ENCODE results near the gene RGS3.

Gene RGS3

GRCh38 chr9:113580954-113581311, 117.4 kb downstream of the RGS3 start:
- H3K9me3 ChIP-seq (ENCODE audit: control insufficient read depth, insufficient read depth, low read length) = no peaks in the 10 kb centered on the region
- peaks cover 19% of the 10 kb centered on the region for H3K4me1 ChIP-seq (ENCODE audit: insufficient read depth, low read length)
- H3K36me3 ChIP-seq (ENCODE audit: insufficient read depth, low read length) = no peaks in the 10 kb centered on the region
- H3K9ac ChIP-seq (ENCODE audit: low read depth, low read length) = no peak overlapping the region

DNA sequence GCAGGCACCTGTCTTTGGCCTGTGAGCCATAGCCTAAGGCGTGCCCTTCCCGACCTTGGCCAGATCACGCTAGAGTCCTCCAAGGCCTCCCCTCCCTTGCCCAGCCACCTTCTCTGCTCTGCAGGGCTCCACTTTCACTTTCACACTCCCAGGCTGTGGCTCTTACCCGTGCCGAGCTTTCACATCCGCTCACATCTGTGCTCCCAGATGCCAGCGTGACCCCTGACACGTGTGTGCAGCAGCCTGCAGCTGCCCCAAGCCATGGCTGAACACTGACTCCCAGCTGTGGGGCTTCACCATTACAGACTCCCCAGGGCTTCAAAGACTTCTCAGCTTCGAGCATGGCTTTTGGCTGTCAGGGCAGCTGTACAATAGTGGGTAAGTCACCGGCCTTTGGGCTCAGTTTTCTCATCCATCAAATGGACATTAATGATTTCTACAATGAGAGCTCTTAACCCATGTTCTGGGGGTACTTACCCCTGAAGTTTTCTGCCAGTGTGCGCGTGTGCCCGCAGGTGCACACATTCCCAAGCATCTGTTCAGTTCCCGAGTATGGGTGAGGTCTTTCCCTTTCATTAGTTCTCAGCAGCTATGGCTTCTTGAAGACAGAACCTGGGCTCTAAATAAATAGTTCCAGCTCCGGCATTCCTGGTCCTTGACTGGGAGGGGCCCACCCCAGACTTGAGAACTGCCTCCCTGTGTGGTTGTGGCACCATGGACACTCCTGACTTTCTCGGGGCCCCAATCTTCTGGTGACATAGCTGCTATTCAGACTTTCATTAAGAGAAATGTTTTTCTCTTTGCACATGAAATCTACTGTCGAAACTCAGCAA, 118.6 kb downstream of the RGS3 start:
- H3K9ac ChIP-seq (ENCODE audit: low read depth, low read length) = no peak overlapping the region
- no peaks in the 10 kb centered on the region for H3K9me3 ChIP-seq (ENCODE audit: control insufficient read depth, insufficient read depth, low read length)
- peaks cover 19% of the 10 kb centered on the region for H3K4me1 ChIP-seq (ENCODE audit: insufficient read depth, low read length)
- H3K36me3 ChIP-seq (ENCODE audit: insufficient read depth, low read length) = no peaks in the 10 kb centered on the region

DNA sequence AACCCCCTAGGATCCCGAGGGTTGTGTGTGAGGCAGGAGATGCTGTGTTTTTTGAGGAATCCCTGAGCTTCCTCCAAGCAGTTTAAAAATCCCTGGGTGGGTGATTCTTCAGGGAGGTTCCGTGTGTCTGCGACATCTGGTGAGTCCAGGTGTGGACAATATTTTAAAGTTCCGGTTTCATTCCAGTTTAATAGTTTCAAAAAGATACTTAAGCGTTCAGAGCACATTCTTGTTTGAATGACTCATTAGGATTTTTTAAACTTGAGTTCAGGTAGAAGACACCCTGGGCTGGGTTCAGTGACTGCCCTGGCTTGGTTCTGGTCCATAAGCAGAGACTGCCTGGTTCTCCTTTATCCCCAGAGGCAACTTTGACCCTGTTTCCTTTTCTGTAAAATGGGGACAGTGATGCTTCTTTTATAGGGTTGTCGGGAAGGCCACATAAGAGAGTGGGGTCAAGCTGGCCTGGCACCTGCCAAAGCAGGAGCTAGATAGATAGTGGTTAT, 119.2 kb downstream of the RGS3 start:
- no peaks in the 10 kb centered on the region for H3K36me3 ChIP-seq (ENCODE audit: insufficient read depth, low read length)
- H3K9ac ChIP-seq (ENCODE audit: low read depth, low read length) = no peak overlapping the region
- H3K9me3 ChIP-seq (ENCODE audit: control insufficient read depth, insufficient read depth, low read length) = no peaks in the 10 kb centered on the region
- H3K4me1 ChIP-seq (ENCODE audit: insufficient read depth, low read length) = peaks cover 22% of the 10 kb centered on the region

- Histone ChIP-seq H3K9me3 (ENCODE audit: control insufficient read depth, insufficient read depth, low read length) (no peaks in the 10 kb centered on the region), H3K9ac (ENCODE audit: low read depth, low read length) (no peak overlapping the region), H3K36me3 (ENCODE audit: insufficient read depth, low read length) (no peaks in the 10 kb centered on the region), H3K4me1 (ENCODE audit: insufficient read depth, low read length) (peaks cover 14% of the 10 kb centered on the region)
Measured at GRCh38 chr9:113583511-113584427, 120.2 kb downstream of the RGS3 start.

GRCh38 chr9:113584428-113585084, 121.0 kb downstream of the RGS3 start:
- H3K36me3 ChIP-seq (ENCODE audit: insufficient read depth, low read length) = no peaks in the 10 kb centered on the region
- peaks cover 6% of the 10 kb centered on the region; the same call in 1 of the 2 replicates for H3K4me1 ChIP-seq (ENCODE audit: insufficient read depth, low read length)
- no peaks in the 10 kb centered on the region for H3K9me3 ChIP-seq (ENCODE audit: control insufficient read depth, insufficient read depth, low read length)
- no peak overlapping the region for H3K9ac ChIP-seq (ENCODE audit: low read depth, low read length)

DNA sequence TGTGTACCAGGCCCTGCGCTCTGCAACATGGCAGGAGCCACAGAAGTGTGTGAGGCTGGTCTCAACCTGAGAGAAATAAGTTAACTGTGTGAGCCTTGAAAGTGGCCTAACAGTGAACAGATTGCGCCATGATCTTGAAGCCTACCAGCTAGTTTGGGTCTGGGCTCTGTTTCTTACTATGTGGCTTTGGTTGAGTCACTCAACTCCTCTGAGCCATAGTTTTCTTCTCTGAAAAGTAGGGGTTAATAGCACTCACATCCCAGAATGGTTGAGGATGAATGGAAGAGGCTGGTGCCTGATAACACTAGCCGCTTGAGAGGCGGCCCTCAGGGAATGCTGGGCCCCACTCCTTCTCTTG, 121.5 kb downstream of the RGS3 start:
- Histone ChIP-seq H3K4me1 (ENCODE audit: insufficient read depth, low read length) (peaks cover 3% of the 10 kb centered on the region; the same call in 1 of the 2 replicates), H3K36me3 (ENCODE audit: insufficient read depth, low read length) (no peaks in the 10 kb centered on the region), H3K9me3 (ENCODE audit: control insufficient read depth, insufficient read depth, low read length) (no peaks in the 10 kb centered on the region), H3K9ac (ENCODE audit: low read depth, low read length) (no peak overlapping the region)

DNA sequence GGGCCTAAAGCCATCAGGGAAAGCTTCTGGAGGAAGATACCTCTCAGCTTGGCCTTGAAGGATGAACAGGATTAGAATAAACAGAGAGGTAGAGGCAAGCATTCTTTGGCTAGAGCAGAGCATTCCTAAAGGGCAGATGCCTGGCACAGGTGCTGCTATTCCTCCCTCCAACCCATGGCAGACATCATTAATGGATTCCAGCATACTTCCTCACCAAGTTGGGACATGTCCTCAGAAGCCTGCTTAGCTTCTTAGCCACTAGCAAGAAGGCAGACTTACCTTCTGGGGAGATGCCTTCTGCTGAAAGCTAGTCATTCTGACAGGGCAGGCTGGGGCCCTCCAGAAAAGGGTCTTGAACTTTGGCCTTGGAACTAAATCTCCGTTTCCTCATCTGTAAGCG, 122.0 kb downstream of the RGS3 start:
- Histone ChIP-seq H3K9me3 (ENCODE audit: control insufficient read depth, insufficient read depth, low read length) (no peaks in the 10 kb centered on the region), H3K9ac (ENCODE audit: low read depth, low read length) (no peak overlapping the region)

DNA sequence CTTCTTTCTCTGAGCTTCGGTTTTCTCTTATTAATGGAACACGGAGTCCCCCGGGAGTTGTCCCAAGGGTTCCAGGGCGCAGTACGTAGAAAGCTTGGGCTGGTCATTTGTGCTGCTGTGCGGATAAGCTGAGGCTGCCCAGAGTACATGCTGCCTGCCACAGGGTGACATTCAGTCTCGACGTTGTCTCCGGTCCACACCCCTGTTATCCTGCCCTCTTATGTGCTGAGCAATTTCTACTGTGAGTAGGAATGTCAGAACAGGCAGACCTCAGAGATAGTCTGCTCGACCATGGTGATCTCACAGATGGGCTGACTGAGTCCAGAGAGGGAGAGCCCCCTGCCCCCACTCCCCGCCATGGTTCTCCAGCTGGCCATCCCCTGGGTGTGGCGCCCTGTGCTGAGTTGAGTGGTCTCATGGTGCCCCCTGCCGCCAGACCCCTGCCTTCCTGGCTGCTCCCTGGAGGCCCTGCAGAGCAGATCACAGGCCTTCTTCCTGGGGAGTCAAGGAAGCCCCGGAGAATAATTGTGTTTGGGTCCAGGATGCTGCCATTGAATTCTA, 124.0 kb downstream of the RGS3 start:
- no peaks in the 10 kb centered on the region for H3K36me3 ChIP-seq (ENCODE audit: insufficient read depth, low read length)
- H3K9me3 ChIP-seq (ENCODE audit: control insufficient read depth, insufficient read depth, low read length) = no peaks in the 10 kb centered on the region
- no peak overlapping the region for H3K9ac ChIP-seq (ENCODE audit: low read depth, low read length)
- peaks cover 6% of the 10 kb centered on the region; the same call in 1 of the 2 replicates for H3K4me1 ChIP-seq (ENCODE audit: insufficient read depth, low read length)

More for the DNA sequence above, 122.0 kb downstream of the RGS3 start:
- Histone ChIP-seq H3K36me3 (ENCODE audit: insufficient read depth, low read length) (no peaks in the 10 kb centered on the region), H3K4me1 (ENCODE audit: insufficient read depth, low read length) (peaks cover 3% of the 10 kb centered on the region; the same call in 1 of the 2 replicates)

- Histone ChIP-seq H3K9ac (ENCODE audit: low read depth, low read length) (no peak overlapping the region), H3K36me3 (ENCODE audit: insufficient read depth, low read length) (no peaks in the 10 kb centered on the region), H3K9me3 (ENCODE audit: control insufficient read depth, insufficient read depth, low read length) (no peaks in the 10 kb centered on the region), H3K4me1 (ENCODE audit: insufficient read depth, low read length) (peaks cover 6% of the 10 kb centered on the region; the same call in 1 of the 2 replicates)
Measured at GRCh38 chr9:113588242-113588810, 124.8 kb downstream of the RGS3 start.

DNA sequence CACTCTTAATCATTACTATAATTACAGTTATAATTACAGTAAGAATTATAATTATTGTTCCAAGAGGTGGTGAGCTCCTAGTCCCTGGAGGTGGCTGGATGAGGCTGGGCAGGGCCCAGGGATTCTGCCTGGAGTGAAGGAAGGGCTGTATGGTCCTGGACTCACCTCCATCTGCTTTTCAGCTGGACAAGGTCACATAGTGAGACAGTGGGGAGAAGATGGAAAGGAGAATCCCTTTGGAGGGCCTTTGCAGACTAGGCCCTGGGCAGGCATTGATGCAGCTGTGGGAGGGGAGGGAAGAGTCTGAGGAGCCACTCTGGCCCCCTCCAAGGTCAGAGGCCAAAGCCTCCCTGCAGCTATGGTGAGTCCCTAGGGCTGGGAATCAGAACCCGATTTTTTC, 125.4 kb downstream of the RGS3 start:
- Histone ChIP-seq H3K36me3 (ENCODE audit: insufficient read depth, low read length) (no peaks in the 10 kb centered on the region), H3K4me1 (ENCODE audit: insufficient read depth, low read length) (peaks cover 6% of the 10 kb centered on the region; the same call in 1 of the 2 replicates), H3K9ac (ENCODE audit: low read depth, low read length) (no peak overlapping the region), H3K9me3 (ENCODE audit: control insufficient read depth, insufficient read depth, low read length) (no peaks in the 10 kb centered on the region)

GRCh38 chr9:113589407-113589806, 125.9 kb downstream of the RGS3 start:
- H3K9ac ChIP-seq (ENCODE audit: low read depth, low read length) = no peak overlapping the region

DNA sequence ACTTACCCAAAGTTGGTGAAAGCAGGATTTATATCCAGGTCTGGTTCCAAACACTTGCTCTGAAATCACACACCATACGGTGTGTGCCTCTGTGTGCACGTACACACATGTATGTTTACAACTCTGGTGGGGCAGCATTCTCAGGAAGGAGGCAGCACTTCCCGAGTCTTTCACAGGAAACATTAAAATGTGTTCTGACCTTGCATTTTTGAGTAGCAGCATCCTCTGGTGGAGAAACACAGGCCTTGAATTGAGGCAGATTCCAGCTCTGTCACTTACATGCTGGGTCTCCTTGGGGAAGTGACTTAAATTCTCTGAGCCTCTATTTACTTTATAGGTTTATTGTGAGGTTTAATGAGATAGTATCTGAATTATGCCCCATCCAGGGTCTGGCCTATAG, 126.4 kb downstream of the RGS3 start:
- Histone ChIP-seq H3K9me3 (ENCODE audit: control insufficient read depth, insufficient read depth, low read length) (no peaks in the 10 kb centered on the region), H3K9ac (ENCODE audit: low read depth, low read length) (no peak overlapping the region), H3K36me3 (ENCODE audit: insufficient read depth, low read length) (no peaks in the 10 kb centered on the region), H3K4me1 (ENCODE audit: insufficient read depth, low read length) (peaks cover 6% of the 10 kb centered on the region; the same call in 1 of the 2 replicates)

More at GRCh38 chr9:113589407-113589806, 125.9 kb downstream of the RGS3 start:
- Histone ChIP-seq H3K4me1 (ENCODE audit: insufficient read depth, low read length) (peaks cover 6% of the 10 kb centered on the region; the same call in 1 of the 2 replicates), H3K36me3 (ENCODE audit: insufficient read depth, low read length) (no peaks in the 10 kb centered on the region), H3K9me3 (ENCODE audit: control insufficient read depth, insufficient read depth, low read length) (no peaks in the 10 kb centered on the region)

DNA sequence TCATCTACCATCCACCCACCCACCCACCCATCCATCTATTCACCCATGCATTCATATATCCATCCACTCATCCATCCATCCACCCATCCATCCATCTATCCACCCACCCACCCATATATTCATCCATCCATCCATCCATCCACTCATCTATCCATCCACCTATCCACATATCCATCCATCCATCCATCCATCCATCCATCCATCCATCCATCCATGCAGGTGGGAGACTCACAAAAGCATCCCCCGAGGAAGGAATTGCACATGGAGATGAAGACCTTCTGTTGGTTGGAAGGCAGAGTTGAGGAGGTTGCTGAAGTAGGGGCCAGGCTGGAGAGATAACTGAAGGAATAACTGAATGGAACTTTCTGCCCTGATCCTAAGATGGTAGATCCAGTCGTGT, 126.9 kb downstream of the RGS3 start:
- H3K9me3 ChIP-seq (ENCODE audit: control insufficient read depth, insufficient read depth, low read length) = no peaks in the 10 kb centered on the region
- peaks cover 6% of the 10 kb centered on the region; the same call in 1 of the 2 replicates for H3K4me1 ChIP-seq (ENCODE audit: insufficient read depth, low read length)
- no peak overlapping the region for H3K9ac ChIP-seq (ENCODE audit: low read depth, low read length)
- peaks cover under 1% of the 10 kb centered on the region; the same call in 1 of the 2 replicates for H3K36me3 ChIP-seq (ENCODE audit: insufficient read depth, low read length)
